C4-2B (cell line): ENCODE results near the gene POLR1D.

ENCODE experiments used
- H3K27ac ChIP-seq: fragments of 450-650 bp; 2 replicates; pipeline ENCODE4 v1.5.1; 2017
- ZFX ChIP-seq: fragments of 450-650 bp; IDR thresholded peaks from 2 replicates; pipeline ENCODE4 v1.6.1; 2017
- TF ChIP-seq, protein P1 (sequence below): fragments of 450-650 bp; conservative IDR thresholded peaks from 2 replicates; pipeline ENCODE4 v1.5.1; 2017; ENCODE audit warnings: mild to moderate bottlenecking

The POLR1D gene

GRCh38 chr13:27600711-27601110, 21.0 kb upstream of the POLR1D start:
- no peak for TF ChIP-seq ZFX
- no peak overlapping the region for H3K27ac ChIP-seq

DNA sequence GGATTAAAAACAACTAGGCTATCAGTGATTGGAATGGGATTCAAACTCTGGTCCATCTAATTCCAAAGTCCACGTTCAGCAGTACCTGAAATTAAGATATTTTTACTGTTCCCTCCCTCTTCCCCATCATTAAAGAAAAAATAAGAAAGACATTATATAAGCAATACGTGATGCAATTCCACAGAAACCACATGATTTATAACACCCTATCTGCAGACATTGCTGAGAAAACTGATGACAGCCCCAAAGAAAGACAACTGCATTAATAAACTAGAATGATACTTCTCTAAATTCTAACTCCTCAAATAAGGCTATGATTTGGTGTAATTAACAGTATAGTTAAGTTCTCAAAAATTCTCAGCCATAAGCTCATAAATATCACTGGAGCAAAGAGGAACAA, 20.5 kb upstream of the POLR1D start:
- no peak for TF ChIP-seq ZFX
- TF ChIP-seq, protein P1, sequence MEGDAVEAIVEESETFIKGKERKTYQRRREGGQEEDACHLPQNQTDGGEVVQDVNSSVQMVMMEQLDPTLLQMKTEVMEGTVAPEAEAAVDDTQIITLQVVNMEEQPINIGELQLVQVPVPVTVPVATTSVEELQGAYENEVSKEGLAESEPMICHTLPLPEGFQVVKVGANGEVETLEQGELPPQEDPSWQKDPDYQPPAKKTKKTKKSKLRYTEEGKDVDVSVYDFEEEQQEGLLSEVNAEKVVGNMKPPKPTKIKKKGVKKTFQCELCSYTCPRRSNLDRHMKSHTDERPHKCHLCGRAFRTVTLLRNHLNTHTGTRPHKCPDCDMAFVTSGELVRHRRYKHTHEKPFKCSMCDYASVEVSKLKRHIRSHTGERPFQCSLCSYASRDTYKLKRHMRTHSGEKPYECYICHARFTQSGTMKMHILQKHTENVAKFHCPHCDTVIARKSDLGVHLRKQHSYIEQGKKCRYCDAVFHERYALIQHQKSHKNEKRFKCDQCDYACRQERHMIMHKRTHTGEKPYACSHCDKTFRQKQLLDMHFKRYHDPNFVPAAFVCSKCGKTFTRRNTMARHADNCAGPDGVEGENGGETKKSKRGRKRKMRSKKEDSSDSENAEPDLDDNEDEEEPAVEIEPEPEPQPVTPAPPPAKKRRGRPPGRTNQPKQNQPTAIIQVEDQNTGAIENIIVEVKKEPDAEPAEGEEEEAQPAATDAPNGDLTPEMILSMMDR = no peak
- no peak overlapping the region for H3K27ac ChIP-seq

GRCh38 chr13:27601803-27602202, 19.9 kb upstream of the POLR1D start:
- TF ChIP-seq, protein P1 = no peak
- no peak for TF ChIP-seq ZFX
- no peak overlapping the region for H3K27ac ChIP-seq

DNA sequence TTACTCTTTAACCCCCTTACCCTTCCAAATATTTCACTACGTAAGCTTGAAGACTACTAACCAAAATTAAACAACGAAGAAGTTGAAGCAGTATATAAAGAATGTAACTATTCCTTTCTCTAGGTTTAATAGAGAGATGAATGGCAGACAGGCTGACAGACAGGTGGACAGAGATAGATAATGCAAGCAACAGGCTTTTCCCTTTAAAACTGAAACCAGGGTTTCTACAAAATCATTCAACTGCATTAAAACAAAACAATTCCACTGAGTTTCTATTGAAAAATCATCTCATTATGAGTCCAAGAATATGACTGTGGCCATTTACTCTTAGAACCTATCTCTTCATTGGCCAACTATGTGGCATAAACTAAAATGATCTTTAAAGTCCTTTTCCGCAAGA, 16.6 kb upstream of the POLR1D start:
- no peak for TF ChIP-seq ZFX
- TF ChIP-seq, protein P1 = no peak
- no peak overlapping the region for H3K27ac ChIP-seq

GRCh38 chr13:27605610-27606200, 16.0 kb upstream of the POLR1D start:
- no peak overlapping the region for H3K27ac ChIP-seq
- no peak for TF ChIP-seq ZFX
- TF ChIP-seq, protein P1 = no peak

DNA sequence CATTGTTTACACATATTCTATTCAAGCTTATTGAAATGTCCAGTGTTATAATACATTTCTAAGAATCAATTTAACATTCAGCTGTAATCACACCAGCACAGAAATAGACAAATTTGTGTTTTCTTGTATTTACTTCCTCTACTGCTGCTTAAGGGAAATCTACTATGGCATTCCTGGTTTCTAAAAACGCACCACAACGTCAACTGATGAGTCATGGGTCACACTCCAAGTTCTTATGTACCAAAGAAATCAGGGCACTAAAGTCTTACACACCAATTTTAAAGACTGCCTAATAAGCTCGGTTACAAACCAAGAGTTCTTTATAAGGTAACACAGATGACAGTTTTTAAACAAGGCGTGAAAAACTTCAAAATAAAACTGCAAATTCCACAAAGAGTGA, 14.6 kb upstream of the POLR1D start:
- TF ChIP-seq, protein P1 = no peak
- no peak for TF ChIP-seq ZFX
- no peak overlapping the region for H3K27ac ChIP-seq

DNA sequence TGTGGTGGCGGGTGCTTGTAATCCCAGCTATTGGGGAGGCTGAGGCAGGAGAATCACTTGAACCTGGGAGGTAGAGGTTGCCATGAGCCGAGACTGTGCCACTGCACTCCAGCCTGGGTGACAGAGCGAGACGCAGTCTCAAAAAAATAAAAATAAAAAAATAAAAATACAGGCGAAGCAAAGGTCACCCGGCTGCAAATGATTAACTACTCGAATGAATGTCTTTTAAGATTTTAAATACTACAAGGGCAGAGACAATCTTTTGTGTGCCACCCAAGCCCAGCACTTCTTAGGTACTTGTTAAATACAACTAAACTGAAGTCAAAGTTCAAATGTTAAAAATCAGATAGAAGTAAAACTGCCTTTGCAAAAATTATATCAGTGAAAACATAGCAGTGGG, 8.1 kb upstream of the POLR1D start:
- no peak overlapping the region for H3K27ac ChIP-seq
- TF ChIP-seq ZFX = no peak
- TF ChIP-seq, protein P1 = no peak

- TF ChIP-seq ZFX = no peak
- TF ChIP-seq, protein P1 = no peak
Observed at GRCh38 chr13:27617881-27618321, 3.8 kb upstream of the POLR1D start.

More at GRCh38 chr13:27617881-27618321, 3.8 kb upstream of the POLR1D start:
- H3K27ac ChIP-seq = peak overlapping the region; percentile 60; the same call in 1 of the 2 replicates
